GM06990 (cell line): ENCODE results near the gene POMC.

ENCODE experiments used
- DNase-seq: peaks from one replicate; pipeline ENCODE4 v3.0.0-alpha.2; 2011; ENCODE audit not compliant: insufficient read length; ENCODE audit errors: extremely low read depth
- H3K27me3 ChIP-seq: replicated peaks from 2 replicates; pipeline ENCODE4 v1.6.0; 2011; ENCODE audit warnings: low read length; ENCODE audit not compliant: control insufficient read depth, insufficient read depth
- H3K36me3 ChIP-seq: 2 replicates; pipeline ENCODE4 v1.5.1; 2011; ENCODE audit warnings: low read length; ENCODE audit not compliant: control insufficient read depth, insufficient read depth
- H3K4me3 ChIP-seq: replicated peaks from 2 replicates; pipeline ENCODE4 v1.5.1; 2011; ENCODE audit warnings: low read depth, mild to moderate bottlenecking, control low read depth, low read length
- TF ChIP-seq, protein P1 (sequence below): IDR thresholded peaks from 2 replicates; pipeline ENCODE4 v1.5.1; 2011; ENCODE audit warnings: low read length, control low read depth, mild to moderate bottlenecking, inconsistent platforms; ENCODE audit not compliant: insufficient read depth, poor library complexity, severe bottlenecking

Gene POMC

DNA sequence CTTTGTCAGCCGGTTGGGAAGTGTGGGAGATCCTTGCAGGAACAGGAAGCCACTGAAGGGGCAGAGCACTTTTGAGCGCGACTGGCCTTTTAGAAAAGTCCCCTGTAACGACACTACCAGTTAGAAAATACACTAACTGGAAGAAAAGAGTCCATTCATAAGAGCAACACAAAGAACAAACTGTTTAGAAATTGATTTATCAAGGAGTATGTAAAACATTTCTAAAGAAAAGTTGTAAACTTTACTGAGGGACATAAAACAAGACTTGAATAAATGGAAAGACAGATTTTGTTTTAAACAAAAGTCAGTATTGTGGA lies 29.8 kb upstream of the POMC start:
- H3K4me3 ChIP-seq = no peak overlapping the region
- TF ChIP-seq, protein P1, sequence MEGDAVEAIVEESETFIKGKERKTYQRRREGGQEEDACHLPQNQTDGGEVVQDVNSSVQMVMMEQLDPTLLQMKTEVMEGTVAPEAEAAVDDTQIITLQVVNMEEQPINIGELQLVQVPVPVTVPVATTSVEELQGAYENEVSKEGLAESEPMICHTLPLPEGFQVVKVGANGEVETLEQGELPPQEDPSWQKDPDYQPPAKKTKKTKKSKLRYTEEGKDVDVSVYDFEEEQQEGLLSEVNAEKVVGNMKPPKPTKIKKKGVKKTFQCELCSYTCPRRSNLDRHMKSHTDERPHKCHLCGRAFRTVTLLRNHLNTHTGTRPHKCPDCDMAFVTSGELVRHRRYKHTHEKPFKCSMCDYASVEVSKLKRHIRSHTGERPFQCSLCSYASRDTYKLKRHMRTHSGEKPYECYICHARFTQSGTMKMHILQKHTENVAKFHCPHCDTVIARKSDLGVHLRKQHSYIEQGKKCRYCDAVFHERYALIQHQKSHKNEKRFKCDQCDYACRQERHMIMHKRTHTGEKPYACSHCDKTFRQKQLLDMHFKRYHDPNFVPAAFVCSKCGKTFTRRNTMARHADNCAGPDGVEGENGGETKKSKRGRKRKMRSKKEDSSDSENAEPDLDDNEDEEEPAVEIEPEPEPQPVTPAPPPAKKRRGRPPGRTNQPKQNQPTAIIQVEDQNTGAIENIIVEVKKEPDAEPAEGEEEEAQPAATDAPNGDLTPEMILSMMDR = no peak
- no peak for DNase-seq

DNA sequence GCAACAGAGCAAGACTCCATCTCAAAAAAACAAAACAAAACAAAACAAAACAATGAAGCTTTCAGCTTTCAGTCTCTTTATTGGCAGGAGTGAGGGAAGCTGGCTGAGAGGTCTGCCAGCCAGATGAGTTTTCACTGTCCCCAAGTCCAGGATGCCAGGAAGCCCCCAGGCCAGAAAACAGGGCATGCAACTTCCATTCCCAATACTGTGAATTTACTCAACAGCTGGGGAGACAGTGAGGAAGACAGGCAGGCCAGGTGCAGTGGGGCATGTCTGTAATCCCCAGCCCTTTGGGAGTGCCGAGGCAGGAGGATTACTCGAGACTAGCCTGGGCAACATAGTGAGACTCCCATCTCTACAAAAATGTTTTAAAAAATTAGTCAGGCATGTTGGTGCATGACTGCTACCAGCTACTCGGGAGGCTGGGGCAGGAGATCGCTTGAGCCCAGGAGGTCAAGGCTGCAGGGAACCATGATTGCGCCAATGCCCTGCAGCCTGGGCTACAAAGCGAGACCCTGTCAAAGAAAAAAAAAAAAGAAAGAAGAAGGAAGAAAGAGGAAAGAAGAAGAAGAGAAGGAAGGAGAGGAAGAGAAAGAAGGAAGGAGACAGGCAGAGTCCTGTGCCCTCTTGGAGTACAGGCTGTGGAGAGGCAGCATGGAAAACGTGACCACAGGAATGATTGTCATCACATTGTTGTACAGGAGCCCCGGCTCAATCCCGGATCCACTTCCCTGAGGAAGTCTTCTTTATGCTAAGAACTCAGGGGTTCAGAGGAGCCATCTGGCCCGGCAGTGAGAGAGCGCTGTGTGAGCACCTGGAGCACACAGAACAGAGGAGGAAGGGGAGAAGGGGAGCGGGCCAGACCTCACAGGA lies 29.2 kb upstream of the POMC start:
- H3K36me3 ChIP-seq = no peaks in the 10 kb centered on the region
- DNase-seq = no peak
- H3K4me3 ChIP-seq = no peak overlapping the region
- H3K27me3 ChIP-seq = no peaks in the 10 kb centered on the region
- TF ChIP-seq, protein P1 = no peak

More for the DNA sequence above, 29.8 kb upstream of the POMC start:
- H3K27me3 ChIP-seq = no peaks in the 10 kb centered on the region
- H3K36me3 ChIP-seq = no peaks in the 10 kb centered on the region

DNA sequence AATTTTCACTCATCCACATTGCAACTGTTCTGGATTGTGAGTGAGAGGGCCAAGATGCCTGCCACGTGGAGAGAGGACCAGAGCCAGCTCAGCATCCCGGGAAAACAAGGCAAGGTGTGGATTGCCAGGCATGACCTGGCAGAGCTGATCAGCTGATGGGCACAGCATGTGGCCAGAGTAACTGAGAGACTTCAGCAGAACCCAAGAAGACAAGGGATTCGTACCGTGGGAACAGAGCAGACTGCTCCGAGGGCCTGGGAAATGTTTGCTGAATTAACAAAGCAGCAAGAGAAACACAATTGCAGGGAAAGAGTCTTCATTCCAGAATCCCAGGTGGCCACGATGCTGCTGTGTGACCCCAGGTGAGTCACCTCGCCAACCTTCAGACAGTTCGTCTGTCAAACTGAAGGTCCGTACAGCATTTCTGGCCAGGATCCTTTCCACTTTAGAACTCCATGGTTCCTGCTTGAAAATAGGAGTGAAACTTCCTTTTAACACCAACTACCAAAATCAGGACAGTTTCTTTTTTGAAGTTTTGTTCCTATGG lies 26.3 kb upstream of the POMC start:
- Histone ChIP-seq H3K36me3 (no peaks in the 10 kb centered on the region), H3K27me3 (no peaks in the 10 kb centered on the region), H3K4me3 (no peak overlapping the region)
- TF ChIP-seq, protein P1 = no peak
- no peak for DNase-seq

DNA sequence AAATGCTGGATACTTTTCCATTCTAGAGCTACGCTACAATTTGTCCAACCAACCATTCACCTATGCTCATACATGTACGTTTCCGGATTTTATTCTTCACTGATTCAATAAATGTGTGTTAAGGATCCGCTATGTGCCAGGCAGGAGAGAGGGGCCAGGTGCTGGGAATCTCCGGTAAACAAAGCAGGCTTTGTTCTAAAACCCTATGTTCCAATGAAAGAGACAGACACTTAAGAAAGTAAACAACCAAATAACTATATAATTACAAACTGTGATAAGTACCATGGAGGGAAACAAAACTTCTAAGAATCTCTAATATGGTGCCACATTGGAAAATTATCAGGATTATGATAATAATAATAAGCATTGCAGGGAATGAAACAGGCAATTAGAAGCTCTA lies 22.2 kb upstream of the POMC start:
- DNase-seq = no peak
- Histone ChIP-seq H3K27me3 (no peaks in the 10 kb centered on the region), H3K36me3 (no peaks in the 10 kb centered on the region), H3K4me3 (no peak overlapping the region)
- TF ChIP-seq, protein P1 = no peak

DNA sequence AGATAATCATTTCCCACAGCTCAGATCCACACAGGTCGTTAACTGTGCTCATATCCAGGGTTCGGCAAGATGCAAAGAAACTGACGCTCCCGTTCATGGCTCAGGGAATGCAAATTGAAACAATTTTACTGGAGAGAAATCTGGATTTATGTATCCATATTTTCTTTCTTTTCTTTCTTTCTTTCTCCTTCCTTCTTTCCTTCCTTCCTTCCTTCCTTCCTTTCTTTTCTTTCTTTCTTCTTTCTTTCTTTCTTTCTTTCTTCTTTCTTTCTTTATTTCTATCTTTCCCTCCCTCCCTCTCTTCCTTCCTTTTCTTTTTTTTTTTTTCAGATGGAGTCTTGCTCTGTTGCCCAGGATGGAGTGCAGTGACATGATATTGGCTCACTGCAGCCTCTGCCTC lies 20.0 kb upstream of the POMC start:
- DNase-seq = no peak
- TF ChIP-seq, protein P1 = no peak
- Histone ChIP-seq H3K27me3 (no peaks in the 10 kb centered on the region), H3K36me3 (no peaks in the 10 kb centered on the region), H3K4me3 (no peak overlapping the region)
